GM19099 (cell line): ENCODE data around the gene ABCD1.

Source experiments
- POLR2A ChIP-seq: IDR thresholded peaks from 3 replicates; pipeline ENCODE4 v1.6.1; 2011; ENCODE audit warnings: low read depth; ENCODE audit not compliant: insufficient read length; ENCODE audit errors: extremely low read depth

Gene ABCD1

GRCh38 chrX:153708415-153708814 lies 16.2 kb upstream of the ABCD1 start:
- TF ChIP-seq POLR2A: no peak

DNA sequence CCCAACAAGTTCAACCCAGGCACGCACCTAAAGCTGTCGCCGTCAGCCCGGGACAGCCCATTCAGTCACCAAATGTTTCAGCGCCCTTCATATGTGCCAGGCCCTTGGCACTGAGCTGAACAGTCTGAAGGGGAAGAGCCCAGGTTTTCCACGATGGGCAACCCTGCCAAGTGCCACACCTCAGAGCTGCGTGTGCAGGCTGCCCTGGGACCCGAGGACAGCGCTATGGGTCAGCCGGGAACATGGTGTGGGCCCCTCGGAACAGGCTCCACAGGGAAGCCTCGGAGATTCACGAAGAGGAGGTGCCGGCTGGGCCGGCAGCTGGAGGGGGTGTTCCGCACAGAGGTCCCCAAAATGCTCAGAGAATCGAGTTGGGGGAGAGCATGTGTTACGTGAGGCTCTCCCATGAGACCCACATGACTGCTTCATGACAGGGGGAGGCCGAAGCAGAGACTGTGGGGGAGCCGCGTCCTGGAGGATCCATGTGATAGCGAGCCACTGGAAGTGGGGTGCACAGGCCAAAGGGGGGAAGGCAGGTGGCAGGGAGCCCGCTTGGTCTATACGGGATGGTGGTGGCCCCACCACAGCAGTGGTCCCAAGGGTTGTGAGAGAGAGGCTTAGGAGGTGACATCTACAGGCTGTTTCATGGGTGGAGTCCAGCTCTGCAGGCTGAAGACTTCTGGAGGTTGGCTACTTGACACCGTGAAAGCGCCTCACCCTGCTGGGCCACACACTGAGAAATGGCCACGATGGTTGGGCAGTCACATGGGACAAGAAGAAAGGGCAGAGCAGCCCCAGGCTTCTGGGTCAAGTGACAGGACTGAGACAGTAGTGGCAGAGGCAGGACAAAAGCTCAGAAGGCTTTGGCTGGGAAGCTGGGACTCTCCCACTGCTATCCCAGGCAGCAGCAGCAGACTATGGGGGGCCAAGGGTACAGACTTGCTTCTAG lies 14.7 kb upstream of the ABCD1 start:
- no peak for TF ChIP-seq POLR2A

GRCh38 chrX:153714256-153714655 lies 10.4 kb upstream of the ABCD1 start:
- TF ChIP-seq POLR2A: no peak

- no peak for TF ChIP-seq POLR2A
Observed at GRCh38 chrX:153717445-153717844, 7.2 kb upstream of the ABCD1 start.

- no peak for TF ChIP-seq POLR2A
Observed at GRCh38 chrX:153719238-153719637, 5.4 kb upstream of the ABCD1 start.

DNA sequence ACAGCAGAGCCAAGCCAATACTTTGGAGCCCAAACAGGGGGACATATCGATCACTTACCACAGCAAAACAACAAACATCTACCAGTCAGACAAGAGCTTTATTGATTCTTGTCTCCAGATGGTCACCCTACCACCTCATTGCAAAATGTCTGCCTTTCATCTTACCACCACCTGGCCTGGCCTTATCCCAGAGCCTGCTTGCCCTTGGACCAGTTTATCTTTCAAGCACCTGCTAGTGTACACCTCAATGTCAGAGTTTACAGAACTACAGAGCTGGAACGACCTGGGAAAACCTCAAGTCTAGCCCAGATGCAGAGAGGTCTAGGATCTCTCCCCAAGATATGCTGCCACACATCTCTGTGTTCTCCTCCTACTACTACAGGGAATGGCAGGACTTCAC lies 5.0 kb upstream of the ABCD1 start:
- TF ChIP-seq POLR2A: no peak

DNA sequence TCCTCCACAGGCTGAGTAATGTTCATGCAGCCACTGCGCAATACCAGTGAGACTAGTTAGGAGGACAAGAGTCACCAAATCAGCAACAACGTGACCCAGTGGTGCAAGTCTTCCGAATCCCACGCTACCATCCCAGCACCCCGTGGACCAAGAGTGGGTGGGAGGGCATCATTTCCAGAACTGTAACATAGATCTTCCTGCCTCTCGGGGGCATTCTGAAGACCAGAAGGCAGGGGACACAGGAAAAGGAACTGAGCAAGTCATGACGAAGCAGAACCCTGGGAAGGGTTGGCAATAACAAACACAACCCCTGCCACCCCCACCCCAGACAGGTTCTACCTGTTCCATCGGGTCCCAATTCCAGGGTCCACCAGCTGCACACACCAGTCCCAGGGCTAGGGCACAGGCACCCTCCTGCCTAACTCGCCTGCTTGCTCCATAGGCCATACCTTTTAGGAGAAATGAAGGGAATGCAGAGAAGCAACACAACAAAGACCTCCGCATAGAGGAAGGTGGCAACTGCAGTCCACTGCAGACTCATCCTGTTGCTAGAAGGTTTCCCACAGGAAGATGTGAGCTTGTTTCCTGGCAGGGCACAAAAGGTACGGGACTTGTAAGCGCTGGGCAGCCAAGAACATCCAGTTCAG lies 1.8 kb upstream of the ABCD1 start:
- no peak for TF ChIP-seq POLR2A

GRCh38 chrX:153723351-153724251 lies 1.1 kb upstream of the ABCD1 start:
- no peak for TF ChIP-seq POLR2A

GRCh38 chrX:153725039-153725831 lies 579 bp downstream of the ABCD1 start:
- no peak for TF ChIP-seq POLR2A

- no peak for TF ChIP-seq POLR2A
Observed at GRCh38 chrX:153725832-153726285, 1.2 kb downstream of the ABCD1 start.

DNA sequence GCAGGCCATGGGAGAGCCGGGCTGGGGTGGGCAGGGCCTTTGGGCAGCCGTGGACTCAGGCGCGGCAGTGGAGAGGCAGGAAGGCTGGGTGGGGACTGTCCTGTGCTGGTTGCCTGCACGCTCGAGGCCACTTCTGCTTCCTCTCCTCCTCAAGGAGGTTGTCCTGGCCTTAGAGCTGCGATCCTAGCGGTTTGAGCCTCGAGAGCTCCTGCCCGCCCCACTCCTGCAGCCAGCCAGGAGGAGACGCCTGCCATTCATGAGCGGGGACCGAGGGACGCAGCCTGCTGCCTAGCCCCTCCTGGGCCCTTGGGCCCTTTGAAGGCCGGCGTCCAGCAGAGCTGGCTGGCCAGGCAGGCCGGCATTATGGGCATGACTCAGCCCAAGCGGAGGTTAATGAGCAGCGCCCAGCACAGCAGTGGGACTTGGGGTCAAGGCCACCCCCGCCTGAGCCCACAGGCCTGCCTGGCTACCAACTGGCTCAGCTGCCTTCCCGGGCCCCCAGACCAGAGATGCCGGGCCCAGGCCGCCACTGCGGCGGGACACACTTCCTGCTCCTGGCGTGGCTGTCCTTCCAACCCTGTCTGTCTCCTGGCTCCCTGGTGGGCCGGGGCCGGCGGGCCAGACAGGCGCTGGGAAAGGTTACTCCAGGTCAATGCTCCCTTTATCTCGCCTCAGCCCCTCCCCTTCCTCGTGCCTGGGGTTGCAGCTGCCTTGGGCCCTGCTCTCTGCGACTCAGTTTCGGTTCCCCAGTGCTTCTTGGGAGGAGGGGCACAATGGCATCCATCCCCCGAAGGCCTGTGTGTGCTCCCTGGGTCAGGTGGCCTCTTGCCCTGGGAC lies 1.8 kb downstream of the ABCD1 start:
- TF ChIP-seq POLR2A: peak; percentile 30

- TF ChIP-seq POLR2A: no peak
Observed at GRCh38 chrX:153727123-153727931, 2.7 kb downstream of the ABCD1 start.

GRCh38 chrX:153728095-153728494 lies 3.4 kb downstream of the ABCD1 start:
- no peak for TF ChIP-seq POLR2A
